ENCODE data around the gene CGB8.

GRCh38 chr19:49019242-49019932 is 29.5 kb downstream of the CGB8 start:
- no peak for TF ChIP-seq CTCF (IDR thresholded peaks at IDR 0.05)
- TF ChIP-seq POLR2A (IDR thresholded peaks at IDR 0.05): no peak
- TF ChIP-seq POLR2AphosphoS5 (IDR thresholded peaks at IDR 0.05): no peak
